IMR-90 (cell line): Measurements from ENCODE around the gene TBX10.

Experiments
- CTCF ChIP-seq: conservative IDR thresholded peaks from 2 replicates; pipeline ENCODE4 v1.5.1; 2012; ENCODE audit warnings: mild to moderate bottlenecking, low read depth, low read length, improper control_type of control experiment
- POLR2A ChIP-seq: IDR thresholded peaks from 2 replicates; pipeline ENCODE4 v1.6.1; 2012; ENCODE audit warnings: mild to moderate bottlenecking, low read depth, low read length

GRCh38 chr11:67606093-67606491 is 33.5 kb downstream of the TBX10 start:
- TF ChIP-seq POLR2A = no peak
- TF ChIP-seq CTCF = no peak
